Hippocampal formation (tissue), 2 donors: ENCODE measurements around the gene OGFOD1.

Experiments used
- DNase-seq, 2 donors: peaks; one replicate each; lab custom pipeline; 2025; lab: John Stamatoyannopoulos, UW

The OGFOD1 gene

GRCh38 chr16:56426585-56426984 is 24.8 kb upstream of the OGFOD1 start:
- DNase-seq = no peak

DNA sequence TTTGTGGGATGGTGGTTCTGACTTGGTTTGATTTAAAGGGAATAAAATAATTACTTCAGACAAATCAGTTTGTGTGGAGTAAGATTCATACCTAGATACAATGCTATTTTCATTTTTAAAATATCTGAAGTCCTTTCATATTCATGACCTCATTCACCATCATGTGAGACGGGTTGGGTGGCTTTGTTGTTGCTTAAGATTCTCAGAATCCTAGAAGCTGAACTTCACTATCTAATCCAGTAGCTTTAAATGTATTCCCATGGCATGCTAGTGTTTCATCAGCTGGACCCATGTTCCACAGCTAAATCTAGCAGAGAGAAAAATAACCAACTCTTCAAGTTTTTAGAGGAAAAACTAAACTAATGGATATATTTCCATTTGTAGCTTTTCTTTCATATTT is 23.3 kb upstream of the OGFOD1 start:
- no peak for DNase-seq

GRCh38 chr16:56436258-56436657 is 15.1 kb upstream of the OGFOD1 start:
- no peak for DNase-seq

DNA sequence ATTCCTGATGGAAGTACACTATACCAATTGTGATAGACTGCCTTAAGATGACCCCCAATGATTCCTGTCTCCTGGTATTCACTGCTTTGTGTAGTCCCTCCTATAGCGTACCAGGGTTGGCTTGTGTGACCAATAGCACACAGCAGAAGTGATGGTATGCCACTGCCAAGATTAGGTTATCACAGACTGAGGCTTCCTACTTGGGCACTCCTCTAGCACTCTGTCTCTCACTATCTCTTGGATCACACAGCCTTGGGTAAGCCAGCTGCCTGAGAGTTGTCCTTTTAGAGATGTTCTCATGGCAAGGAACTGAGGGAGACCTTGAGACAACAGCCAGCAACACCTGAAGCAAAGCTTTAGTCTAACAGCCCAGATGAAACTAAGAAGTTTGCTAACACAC is 13.3 kb upstream of the OGFOD1 start:
- no peak for DNase-seq

DNA sequence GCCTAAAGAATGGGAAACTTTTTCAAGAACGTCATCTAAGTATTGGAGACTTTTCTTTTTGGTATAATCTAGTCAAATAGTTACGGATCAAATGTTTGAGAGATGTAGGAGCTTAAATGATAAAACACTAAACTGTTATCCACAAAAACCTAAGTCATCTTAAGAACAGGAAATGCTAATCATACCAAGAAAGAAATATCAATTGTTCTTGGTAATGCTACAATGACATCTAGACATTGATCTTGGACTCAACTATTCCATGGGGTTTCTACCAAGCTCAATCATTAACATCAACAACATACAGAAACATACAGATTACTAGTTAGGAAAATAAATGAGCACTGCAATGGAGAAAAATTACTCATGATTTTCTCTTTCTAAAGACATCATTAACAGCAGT is 4.1 kb upstream of the OGFOD1 start:
- no peak for DNase-seq

GRCh38 chr16:56448005-56448404 is 3.3 kb upstream of the OGFOD1 start:
- no peak for DNase-seq

- DNase-seq = no peak
Measured at GRCh38 chr16:56450275-56450985, 924 bp upstream of the OGFOD1 start.

GRCh38 chr16:56451753-56452689 is 667 bp downstream of the OGFOD1 start:
- DNase-seq = no peak

DNA sequence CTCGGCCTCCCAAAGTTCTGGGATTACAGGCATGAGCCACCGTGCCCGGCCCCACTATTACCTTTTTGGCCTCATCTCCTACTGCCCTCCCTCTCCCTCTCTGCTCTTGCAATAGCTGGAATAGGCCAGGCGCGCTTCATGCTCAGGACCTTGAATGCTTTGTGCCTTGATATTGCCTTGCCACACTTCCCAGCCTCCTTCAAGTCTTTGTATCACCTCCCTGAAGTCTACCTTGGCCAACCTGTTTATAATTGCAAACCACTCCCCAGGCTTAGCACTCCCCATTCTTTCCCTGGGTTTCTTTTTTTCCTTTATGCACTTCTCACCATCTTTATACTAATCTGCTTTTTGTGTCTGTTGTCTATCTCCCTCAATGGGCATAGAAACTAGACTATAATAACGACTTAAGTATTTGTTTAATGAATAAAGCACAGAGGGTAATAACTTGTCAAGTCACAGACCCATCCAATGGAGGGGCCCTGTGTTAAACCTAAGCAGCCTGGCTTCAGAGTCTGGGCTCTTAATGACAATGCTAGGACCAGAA is 6.6 kb downstream of the OGFOD1 start:
- no peak for DNase-seq

- peak in 1 of 2 donors; percentile 66 for DNase-seq
Measured at GRCh38 chr16:56460101-56460500, 8.7 kb downstream of the OGFOD1 start.

GRCh38 chr16:56462064-56462796 is 10.9 kb downstream of the OGFOD1 start:
- DNase-seq = no peak

DNA sequence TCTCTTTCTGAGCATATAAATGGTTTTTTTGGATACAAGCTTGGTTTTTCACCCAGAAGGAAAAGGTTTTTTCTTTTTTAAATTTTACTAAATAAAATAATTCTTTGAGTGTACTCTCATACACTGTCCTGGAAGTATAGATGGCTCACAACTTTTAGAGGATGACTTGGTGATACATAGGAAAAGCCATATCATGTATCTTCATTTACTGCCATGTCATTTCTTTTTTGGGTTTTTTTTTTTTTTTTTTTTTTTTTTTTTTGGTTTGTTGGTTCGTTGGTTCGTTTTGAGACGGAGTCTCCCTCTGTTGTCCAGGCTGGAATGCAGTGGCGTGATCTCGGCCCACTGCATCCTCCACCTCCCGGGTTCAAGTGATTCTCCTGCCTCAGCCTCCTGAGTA is 11.8 kb downstream of the OGFOD1 start:
- no peak for DNase-seq

GRCh38 chr16:56466344-56466743 is 15.0 kb downstream of the OGFOD1 start:
- DNase-seq = no peak

DNA sequence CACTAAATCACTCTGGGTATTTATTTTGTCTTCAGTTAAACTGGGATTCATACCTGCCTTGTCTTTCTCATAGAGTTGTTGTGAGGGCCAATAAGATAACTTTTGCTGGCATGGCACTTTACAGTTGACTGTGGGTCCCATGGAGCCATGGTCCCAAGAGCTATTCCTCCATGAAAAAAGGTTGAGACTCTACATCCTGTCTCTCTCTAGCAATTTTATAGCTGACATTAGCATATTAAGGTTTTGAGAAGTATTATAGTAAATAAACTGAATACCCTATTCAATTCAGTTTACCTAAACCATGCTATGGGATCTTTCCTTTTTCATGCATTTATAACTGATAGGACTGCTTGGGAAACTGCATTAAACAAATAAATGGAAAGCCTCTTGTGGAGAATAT is 17.4 kb downstream of the OGFOD1 start:
- DNase-seq = no peak

GRCh38 chr16:56469748-56470147 is 18.4 kb downstream of the OGFOD1 start:
- DNase-seq = no peak

GRCh38 chr16:56470232-56470631 is 18.9 kb downstream of the OGFOD1 start:
- no peak for DNase-seq

DNA sequence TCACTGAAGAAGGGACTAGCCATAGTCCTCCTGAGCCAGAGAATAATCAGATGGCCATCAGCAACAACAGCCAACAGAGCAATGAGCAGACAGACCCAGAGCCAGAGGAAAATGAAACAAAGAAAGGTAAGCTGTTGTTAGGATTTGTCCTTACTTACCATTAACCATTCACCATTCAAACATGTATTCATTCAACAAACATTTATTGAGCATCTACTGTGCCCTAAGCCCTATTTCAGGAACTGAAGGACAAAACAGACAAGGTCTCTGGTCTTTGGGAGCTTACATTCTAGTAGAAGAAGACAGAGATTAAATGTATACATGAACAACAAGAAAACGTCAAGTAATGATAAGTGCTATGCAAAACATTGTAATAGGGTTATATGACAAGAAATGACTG is 19.3 kb downstream of the OGFOD1 start:
- no peak for DNase-seq

DNA sequence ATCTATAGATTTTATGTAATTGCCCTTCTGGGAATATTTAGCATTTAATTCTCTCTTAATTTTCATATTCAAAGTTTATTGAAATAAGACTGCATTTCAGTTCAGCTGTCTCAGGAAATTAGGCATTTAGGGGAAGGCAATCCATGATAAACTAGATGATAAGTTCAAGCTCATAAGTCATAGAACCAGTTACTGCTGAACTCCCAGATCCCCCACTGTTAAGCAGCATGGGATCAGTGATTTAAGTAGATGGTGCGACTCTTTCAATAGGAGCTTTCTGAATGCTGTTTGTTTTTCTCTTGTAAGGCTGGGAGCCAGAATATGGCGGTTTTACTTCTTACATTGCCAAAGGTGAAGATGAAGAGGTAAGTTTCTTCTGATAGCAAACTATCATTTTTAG is 23.8 kb downstream of the OGFOD1 start:
- DNase-seq = no peak

DNA sequence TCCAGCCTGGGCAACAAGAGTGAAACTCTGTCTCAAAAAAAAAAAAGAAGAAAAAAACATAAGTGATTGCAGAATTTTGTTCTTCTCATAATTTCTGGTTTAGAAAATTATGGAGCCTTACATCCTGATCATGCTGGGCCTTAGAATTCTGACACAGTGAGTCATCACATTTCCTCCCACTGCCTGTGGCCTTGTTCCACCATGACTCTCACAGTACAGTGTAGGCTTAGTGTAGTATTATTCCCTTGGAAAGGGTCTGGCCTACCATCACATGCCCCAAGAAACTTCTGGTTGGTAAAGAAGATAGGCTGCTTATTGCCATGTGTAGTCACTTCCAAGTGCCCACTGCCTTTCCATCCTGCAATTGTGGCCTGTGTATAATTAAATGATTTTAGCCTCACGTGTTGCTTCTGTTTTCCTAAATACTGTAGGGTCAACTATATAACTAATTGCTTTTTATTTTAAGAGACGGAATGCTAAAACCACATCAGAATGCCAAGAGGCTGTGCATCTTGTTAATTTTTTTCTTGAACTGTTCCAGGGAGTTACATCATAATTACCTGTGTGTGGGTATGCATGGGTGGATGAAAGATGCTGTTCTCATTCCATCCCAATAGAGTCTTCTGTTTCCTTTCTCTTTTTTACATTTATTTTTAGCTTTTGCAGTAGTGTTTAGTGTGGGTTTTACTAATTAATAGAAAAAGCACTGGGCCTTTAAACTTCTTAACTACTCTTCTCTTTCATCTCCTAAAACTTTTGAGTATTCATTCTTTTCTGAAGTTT is 25.9 kb downstream of the OGFOD1 start:
- DNase-seq = no peak

- DNase-seq = no peak
Measured at GRCh38 chr16:56478281-56479049, 27.1 kb downstream of the OGFOD1 start.

- no peak for DNase-seq
Measured at GRCh38 chr16:56479469-56479868, 28.1 kb downstream of the OGFOD1 start.
